Activated CD4-positive, alpha-beta memory T cell treated with anti-CD3 and anti-CD28 coated beads, Interleukin-2, amount 10 ng/mL, durations not matched to agents 7 days and 5 days (primary cell): ENCODE data around the gene MKNK2. TPM values are rescaled to one million over a fixed set of nuclear protein-coding genes. Genes with fewer than 3 reads are reported as not detected.
"Not testable (repeated sequence)": the region's sequence is repeated elsewhere in the genome, so short reads cannot be mapped to it uniquely, and the experiment has no call there.

Source experiments
- CTCF ChIA-PET: fragments of 350-600 bp; sonication (Branson Sonifier 250); formaldehyde crosslinking; loops from one replicate; lab custom pipeline; 2021; ENCODE audit warnings: antibody characterized with exemption, inconsistent platforms; lab: Charles Lee
- POLR2A ChIA-PET: fragments of 350-600 bp; sonication (Branson Sonifier 250); formaldehyde crosslinking; loops from one replicate; lab custom pipeline; 2021; ENCODE audit warnings: antibody characterized with exemption; lab: Charles Lee
- DNase-seq: peaks from one replicate; pipeline ENCODE4 v3.0.0-alpha.2; 2020
- H3K27ac Mint-ChIP-seq: one replicate; pipeline ENCODE4 v1.8.0; 2021; ENCODE audit warnings: mild to moderate bottlenecking, mixed read lengths
- H3K27me3 Mint-ChIP-seq: one replicate; pipeline ENCODE4 v1.8.0; 2021; ENCODE audit warnings: mixed read lengths
- H3K36me3 Mint-ChIP-seq: one replicate; pipeline ENCODE4 v1.8.0; 2021; ENCODE audit warnings: low read depth, mixed read lengths
- H3K4me1 Mint-ChIP-seq: one replicate; pipeline ENCODE4 v1.8.0; 2021; ENCODE audit warnings: mixed read lengths
- H3K4me3 Mint-ChIP-seq: one replicate; pipeline ENCODE4 v1.8.0; 2021; ENCODE audit warnings: mild to moderate bottlenecking, mixed read lengths
- H3K9me3 Mint-ChIP-seq: one replicate; pipeline ENCODE4 v1.8.0; 2021; ENCODE audit warnings: mixed read lengths
- total RNA-seq, 2 experiments: library from RNA; stranded (reverse); gene quantifications; one replicate each; pipeline ENCODE4 v1.2.3, GENCODE V29; 2021

Gene MKNK2
- total RNA-seq, 2 experiments from 2014 or later = 239 to 253 TPM

DNA sequence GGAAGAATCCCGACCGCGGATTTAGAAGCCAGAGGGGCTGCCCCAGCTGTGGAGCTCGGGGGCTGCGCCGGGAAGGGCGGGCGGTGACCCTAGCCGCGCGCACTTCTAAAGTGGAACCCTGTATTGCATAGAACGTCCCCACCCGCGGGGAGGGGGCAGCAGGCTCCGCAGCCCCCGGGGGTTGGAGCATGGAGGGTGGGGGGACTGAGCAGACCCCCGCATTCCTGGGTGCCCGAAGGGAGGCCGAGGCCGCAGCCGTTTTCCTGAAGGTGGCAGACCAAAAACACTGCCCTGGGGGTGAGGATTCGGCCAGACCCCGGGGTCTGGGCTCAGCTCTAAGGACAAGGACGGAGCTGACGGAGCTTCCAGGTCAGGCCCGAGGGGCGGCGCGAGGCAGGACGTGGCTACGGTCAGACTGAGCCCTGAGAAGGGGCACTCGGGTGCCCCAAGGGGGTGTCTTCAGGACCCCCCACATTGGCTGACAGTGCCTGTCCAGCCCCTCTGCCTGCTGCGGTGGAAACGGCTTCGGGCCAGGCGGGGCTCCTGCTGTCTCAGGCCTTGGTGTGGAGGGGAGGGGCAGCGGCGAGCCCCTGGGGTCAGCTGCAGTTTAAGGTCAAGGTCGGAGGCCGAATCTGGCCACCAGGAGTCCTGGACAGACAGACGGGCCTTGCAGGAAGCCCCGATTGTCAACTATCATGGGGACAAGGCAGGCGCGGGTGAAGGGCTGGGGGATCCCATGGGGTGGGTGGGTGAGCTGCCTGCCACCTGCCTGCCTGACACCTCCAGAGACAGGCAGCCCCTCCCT, 12.6 kb downstream of the MKNK2 start:
- Mint-ChIP-seq H3K36me3 (peaks cover 26% of the 10 kb centered on the region), H3K4me1 (peaks cover 34% of the 10 kb centered on the region), H3K27ac (no peak overlapping the region), H3K4me3 (no peak overlapping the region), H3K27me3 (no peaks in the 10 kb centered on the region), H3K9me3 (peaks cover 3% of the 10 kb centered on the region)
- POLR2A ChIA-PET = interaction anchor here (1.4 to 3.9 kb wide), 4 partner anchors 11 to 49 kb away, joined by 3 to 20 read pairs (median 6); partner anchors contain the start of gene MKNK2
- DNase-seq = no peak
- CTCF ChIA-PET = no interaction called here

DNA sequence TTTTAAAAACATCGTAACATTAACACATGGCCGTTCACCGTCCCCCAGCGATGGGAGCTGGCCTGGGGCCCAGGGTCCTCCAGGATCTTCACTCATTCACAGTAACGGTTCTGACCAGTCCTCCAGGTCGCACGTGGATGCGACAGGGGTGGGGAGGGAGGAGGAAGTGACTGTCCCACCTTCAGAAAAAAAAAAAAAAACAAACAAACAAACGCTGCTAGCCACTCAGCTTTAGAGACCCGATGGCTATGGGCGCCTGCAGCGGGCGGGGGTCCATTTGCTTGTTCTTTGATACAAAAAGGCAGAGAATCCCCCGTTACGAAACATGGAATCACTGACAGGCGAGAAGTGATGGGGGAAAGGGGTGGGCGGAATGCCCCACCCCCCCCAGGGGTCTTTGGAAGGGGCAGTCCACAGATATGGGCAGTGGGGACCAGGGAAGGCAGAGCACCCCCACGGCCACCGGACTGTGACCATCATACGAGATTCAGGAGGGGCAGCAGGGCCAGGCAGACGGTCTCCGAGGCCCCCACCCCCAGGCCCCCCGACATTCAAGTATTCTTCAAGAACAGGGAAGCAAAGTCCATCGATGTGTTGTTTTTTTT, 13.3 kb downstream of the MKNK2 start:
- Mint-ChIP-seq H3K36me3 (peaks cover 24% of the 10 kb centered on the region), H3K27me3 (no peaks in the 10 kb centered on the region), H3K9me3 (peaks cover 3% of the 10 kb centered on the region), H3K4me1 (peaks cover 32% of the 10 kb centered on the region), H3K27ac (no peak overlapping the region), H3K4me3 (no peak overlapping the region)
- ChIA-PET POLR2A (interaction anchor here (1.4 to 3.9 kb wide), 3 partner anchors 11 to 50 kb away, joined by 3 to 20 read pairs (median 5); partner anchors contain the start of gene MKNK2), CTCF (no interaction called here)
- DNase-seq = no peak

DNA sequence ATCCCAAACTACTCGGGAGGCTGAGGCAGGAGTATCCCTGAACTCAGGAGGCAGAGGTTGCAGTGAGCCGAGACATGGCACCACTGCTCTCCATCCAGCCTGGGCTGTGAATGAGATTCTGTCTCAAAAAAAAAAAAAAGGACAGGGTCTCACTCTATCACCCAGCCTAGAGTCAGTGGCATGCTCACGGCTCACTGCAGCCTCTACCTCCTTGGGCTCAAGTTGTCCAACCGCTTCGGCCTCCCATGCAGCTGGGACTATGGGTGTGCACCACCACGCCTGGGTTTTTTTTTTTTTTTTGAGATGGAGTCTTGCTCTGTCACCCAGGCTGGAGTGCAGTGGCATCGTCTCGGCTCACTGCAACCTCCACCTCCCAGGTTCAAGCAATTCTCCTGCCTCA, 14.6 kb downstream of the MKNK2 start:
- Mint-ChIP-seq H3K4me1 (peaks cover 38% of the 10 kb centered on the region), H3K36me3 (peaks cover 24% of the 10 kb centered on the region), H3K27ac (no peak overlapping the region), H3K9me3 (peaks cover 3% of the 10 kb centered on the region), H3K27me3 (no peaks in the 10 kb centered on the region), H3K4me3 (no peak overlapping the region)
- POLR2A ChIA-PET = interaction anchor here (1.7 to 1.9 kb wide), 2 partner anchors 15 kb away, joined by 5 to 7 read pairs; partner anchors contain the start of gene MKNK2
- DNase-seq = no peak
- CTCF ChIA-PET = interaction anchor here (2.4 kb wide), 1 partner anchor 17 kb away, joined by 8 read pairs; no protein-coding TSS in a partner anchor

DNA sequence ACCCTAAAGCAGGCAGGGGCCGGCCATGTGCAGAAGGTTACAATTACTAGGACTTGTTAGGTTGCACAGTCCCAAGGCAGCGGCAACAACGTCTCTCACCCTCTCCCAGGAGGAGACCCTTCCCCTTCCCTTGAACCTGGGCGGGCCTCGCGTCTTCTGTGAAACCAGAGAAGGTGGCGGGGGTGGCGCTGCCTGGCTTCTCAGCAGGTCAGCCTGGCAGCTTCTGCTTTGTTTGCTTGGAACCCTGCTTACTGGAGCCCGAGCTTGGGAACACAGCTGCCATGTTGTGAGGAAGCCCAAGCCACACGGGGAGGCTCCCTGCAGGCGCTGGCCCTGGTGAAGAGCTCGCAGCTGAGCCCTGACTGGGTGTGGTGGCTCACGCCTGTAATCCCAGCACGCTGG, 15.5 kb downstream of the MKNK2 start:
- no peak overlapping the region for H3K27ac Mint-ChIP-seq
- peak; percentile 15 for DNase-seq
- peaks cover 19% of the 10 kb centered on the region for H3K36me3 Mint-ChIP-seq
- ChIA-PET CTCF (interaction anchor here (1.3 to 2.4 kb wide), 2 partner anchors 16 to 19 kb away, joined by 3 to 8 read pairs; no protein-coding TSS in a partner anchor), POLR2A (interaction anchor here (1.0 to 1.9 kb wide), 6 partner anchors 8 to 139 kb away, joined by 3 to 7 read pairs (median 3); no protein-coding TSS in a partner anchor)
- H3K27me3 Mint-ChIP-seq = no peaks in the 10 kb centered on the region
- no peak overlapping the region for H3K4me3 Mint-ChIP-seq
- H3K4me1 Mint-ChIP-seq = peaks cover 34% of the 10 kb centered on the region
- H3K9me3 Mint-ChIP-seq = peaks cover 3% of the 10 kb centered on the region

DNA sequence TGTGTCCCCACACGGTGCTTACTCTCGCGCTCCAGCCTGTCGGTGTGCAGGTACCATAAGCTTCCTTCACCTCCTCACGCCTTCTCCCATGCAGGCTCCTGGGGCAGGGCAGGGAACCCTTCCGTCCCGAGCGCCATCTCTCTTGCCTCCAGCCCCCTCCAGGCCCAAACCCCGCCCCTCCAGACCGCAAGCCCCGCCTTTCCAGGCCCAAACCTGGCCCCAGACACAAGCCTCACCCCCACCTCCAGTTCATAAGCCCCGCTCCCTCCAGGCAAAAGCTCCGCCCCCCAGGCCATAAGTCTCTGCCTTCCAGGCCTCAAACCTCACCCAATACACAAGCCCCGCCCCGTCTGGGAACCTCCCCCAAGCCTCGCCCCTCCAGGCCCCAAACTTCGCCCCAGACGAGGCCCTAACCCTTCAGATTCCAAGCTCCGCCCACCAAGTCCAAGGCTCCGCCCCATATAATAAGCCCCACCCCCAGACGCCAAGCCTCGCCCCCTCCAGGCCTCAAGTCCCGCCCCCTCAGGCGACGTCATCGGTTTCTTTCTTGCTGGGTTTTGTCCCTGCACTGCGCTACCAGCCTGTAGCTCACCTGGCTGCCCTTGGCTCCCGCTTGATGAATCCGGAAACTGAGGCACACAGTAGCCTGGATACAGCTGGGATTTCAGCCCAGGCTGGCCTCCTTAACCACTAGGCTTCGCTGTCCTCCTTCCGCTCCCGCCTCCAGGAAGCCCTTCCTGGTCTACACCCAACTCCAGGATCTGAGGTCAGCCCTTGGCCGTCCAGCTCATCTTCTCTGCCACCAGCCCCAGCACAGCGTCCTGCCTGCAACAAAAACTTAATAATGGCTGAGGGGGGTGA, 16.1 kb downstream of the MKNK2 start:
- no peak overlapping the region for H3K4me3 Mint-ChIP-seq
- peaks cover 3% of the 10 kb centered on the region for H3K9me3 Mint-ChIP-seq
- ChIA-PET CTCF (interaction anchor here (0.7 to 2.4 kb wide), 3 partner anchors 16 to 143 kb away, joined by 3 to 8 read pairs (median 3); no protein-coding TSS in a partner anchor), POLR2A (interaction anchor here (0.7 to 1.9 kb wide), 8 partner anchors 9 to 179 kb away, joined by 3 to 7 read pairs (median 3); partner anchors contain the start of gene AP3D1)
- peak; percentile 71 for DNase-seq
- H3K4me1 Mint-ChIP-seq = peaks cover 34% of the 10 kb centered on the region
- no peaks in the 10 kb centered on the region for H3K27me3 Mint-ChIP-seq
- H3K36me3 Mint-ChIP-seq = peaks cover 15% of the 10 kb centered on the region
- H3K27ac Mint-ChIP-seq = no peak overlapping the region

DNA sequence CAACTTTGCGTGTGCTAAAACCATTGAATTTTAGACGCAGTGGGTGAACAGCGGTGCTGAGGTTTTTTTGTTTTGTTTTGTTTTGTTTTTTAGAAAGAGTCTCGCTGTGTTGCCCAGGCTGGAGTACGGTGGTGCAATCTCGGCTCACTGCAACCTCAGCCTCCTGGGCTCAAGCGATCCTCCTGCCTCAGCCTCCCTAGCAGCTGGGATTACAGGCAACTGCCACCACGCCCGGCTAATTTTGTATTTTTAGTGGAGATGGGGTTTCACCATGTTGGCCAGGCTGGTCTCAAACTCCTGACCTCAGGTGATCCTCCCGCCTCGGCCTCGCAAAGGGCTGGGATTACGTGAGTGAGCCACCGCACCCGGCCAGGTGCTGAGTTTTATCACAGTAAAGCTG, 16.8 kb downstream of the MKNK2 start:
- H3K9me3 Mint-ChIP-seq, DNase-seq, H3K4me3 Mint-ChIP-seq, H3K27ac Mint-ChIP-seq, H3K27me3 Mint-ChIP-seq, CTCF ChIA-PET: not testable (repeated sequence)
- Mint-ChIP-seq H3K36me3 (peaks cover 12% of the 10 kb centered on the region), H3K4me1 (peaks cover 34% of the 10 kb centered on the region)
- POLR2A ChIA-PET = interaction anchor here (1.0 to 3.0 kb wide), 5 partner anchors 7 to 137 kb away, joined by 3 to 20 read pairs (median 7); partner anchors contain the start of gene AP3D1

DNA sequence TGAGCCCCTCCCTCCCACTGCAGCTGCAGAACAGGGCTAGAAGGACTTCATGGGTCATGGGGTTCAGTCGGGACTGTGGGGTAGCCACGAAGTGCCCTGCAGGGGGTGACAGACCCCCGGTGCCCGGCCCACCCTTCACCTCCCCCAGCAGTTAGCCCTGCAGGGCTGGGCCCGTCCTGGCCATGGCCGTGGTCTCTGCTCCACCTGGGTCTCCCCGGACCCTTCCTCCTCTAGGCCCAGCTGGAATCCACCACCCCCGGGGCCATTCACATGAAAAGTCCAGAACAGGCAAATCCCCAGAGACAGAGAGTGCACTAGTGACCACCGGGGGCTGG, 17.3 kb downstream of the MKNK2 start:
- Mint-ChIP-seq H3K4me1 (peaks cover 34% of the 10 kb centered on the region), H3K36me3 (peaks cover 7% of the 10 kb centered on the region), H3K27ac (no peak overlapping the region), H3K27me3 (no peaks in the 10 kb centered on the region), H3K4me3 (no peak overlapping the region), H3K9me3 (peaks cover 3% of the 10 kb centered on the region)
- CTCF ChIA-PET = no interaction called here
- no peak for DNase-seq
- POLR2A ChIA-PET = interaction anchor here (1.0 to 3.0 kb wide), 3 partner anchors 8 to 137 kb away, joined by 3 to 20 read pairs (median 5); partner anchors contain the start of gene AP3D1

DNA sequence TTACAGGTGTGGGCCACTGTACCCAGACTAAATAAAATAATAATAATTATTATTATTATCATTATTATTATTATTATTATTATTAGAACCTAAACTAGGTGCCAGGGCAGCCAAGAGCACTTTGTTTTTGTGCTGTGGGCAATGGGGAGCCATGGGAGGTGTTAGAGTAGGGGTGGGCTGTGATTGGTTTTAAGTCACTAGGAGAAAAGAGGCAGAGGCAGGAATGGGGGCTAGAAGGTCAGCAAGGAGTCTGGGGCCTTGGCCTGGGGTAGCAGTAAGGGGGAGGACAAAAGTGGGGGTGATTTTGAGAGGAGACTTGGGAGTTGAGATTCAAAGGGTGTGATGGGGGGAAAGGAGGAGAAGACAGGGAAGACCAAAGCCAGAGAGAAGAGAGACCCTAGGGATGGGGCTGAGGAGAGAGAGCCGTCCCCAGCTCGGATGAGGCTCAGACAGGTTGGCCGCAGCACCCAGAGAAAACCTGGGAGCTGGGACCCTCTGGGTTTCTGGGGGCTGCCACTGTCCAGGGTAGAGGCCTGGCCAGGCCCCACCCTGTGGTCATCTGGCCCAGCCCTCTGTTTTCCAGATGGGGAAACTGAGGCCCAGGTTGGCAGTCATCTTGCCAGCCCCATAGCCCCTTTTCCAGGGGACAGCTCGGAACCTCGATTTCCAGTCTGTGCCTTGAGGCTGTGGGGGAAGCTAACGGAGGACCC, 17.8 kb downstream of the MKNK2 start:
- peaks cover 36% of the 10 kb centered on the region for H3K4me1 Mint-ChIP-seq
- H3K27ac Mint-ChIP-seq = no peak overlapping the region
- ChIA-PET CTCF (no interaction called here), POLR2A (interaction anchor here (1.1 to 3.0 kb wide), 6 partner anchors 8 to 136 kb away, joined by 3 to 20 read pairs (median 6); partner anchors contain the start of gene MKNK2)
- H3K4me3 Mint-ChIP-seq = no peak overlapping the region
- peaks cover 3% of the 10 kb centered on the region for H3K9me3 Mint-ChIP-seq
- peaks cover 6% of the 10 kb centered on the region for H3K36me3 Mint-ChIP-seq
- H3K27me3 Mint-ChIP-seq = no peaks in the 10 kb centered on the region
- DNase-seq = no peak

DNA sequence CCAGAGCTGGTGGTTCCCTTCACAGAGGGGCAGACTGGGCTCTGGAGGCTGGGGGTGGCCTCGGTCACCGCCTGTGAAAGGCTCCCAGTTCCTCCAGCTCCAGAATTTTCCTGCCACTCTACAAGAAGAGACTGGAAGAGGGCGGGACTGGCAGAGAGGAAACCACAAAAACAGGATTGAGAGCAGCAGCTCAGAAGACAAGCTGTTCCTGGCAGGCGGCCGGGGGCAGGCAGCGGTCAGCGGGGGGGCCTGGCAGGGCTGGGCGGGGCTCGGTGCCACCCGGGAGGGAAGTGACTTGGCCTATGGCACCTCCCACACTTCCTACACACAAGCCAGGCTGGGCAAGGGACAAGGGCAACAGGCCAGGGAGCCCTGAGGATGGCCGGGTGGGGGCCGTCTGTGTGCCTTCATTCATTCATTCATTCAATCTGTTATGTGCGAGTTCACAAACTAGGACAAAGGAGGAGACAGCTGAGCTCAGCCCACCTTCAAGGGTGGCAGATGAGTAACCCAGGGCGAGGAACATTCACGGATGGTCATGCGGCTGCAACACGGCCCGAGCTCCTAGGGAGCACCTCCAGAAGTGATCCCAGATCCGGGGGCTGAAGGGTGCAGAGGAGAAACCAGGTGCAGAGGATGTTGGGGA, 18.6 kb downstream of the MKNK2 start:
- Mint-ChIP-seq H3K27me3 (no peaks in the 10 kb centered on the region), H3K4me3 (peak overlapping the region; percentile 69), H3K36me3 (no peaks in the 10 kb centered on the region), H3K9me3 (peaks cover 3% of the 10 kb centered on the region), H3K27ac (peak overlapping the region; percentile 85), H3K4me1 (peaks cover 36% of the 10 kb centered on the region)
- ChIA-PET CTCF (interaction anchor here (0.6 to 0.9 kb wide), 3 partner anchors 13 to 52 kb away, joined by 3 to 4 read pairs (median 4); no protein-coding TSS in a partner anchor), POLR2A (interaction anchor here (0.9 to 3.0 kb wide), 10 partner anchors 9 to 443 kb away, joined by 3 to 20 read pairs (median 6); partner anchors contain the start of genes GADD45B and MKNK2)
- peak; percentile 68 for DNase-seq

DNA sequence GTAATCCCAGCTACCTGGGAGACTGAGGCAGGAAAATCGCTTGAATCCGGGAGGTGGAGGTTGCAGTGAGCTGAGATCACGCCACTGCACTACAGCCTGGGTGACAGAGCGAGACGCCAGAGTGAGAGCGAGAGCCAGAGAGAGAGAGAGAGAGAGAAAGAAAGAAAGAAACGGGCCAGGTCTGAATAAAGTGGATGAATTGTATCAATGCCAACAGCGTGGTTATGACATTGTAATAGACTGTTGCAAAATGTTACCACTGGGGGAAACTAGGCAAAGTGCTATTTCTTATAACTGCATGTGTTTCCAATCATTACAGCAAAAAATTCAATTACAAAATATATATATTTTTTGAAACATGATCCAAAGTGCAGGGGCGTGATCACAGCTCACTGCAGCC, 23.7 kb downstream of the MKNK2 start:
- no peak for DNase-seq
- Mint-ChIP-seq H3K4me1 (peaks cover 12% of the 10 kb centered on the region), H3K9me3 (peaks cover 3% of the 10 kb centered on the region), H3K27ac (no peak overlapping the region), H3K36me3 (peaks cover 3% of the 10 kb centered on the region), H3K27me3 (peaks cover 1% of the 10 kb centered on the region), H3K4me3 (no peak overlapping the region)
- POLR2A ChIA-PET = no interaction called here
- CTCF ChIA-PET = interaction anchor here (0.6 kb wide), 1 partner anchor 23 kb away, joined by 5 read pairs; no protein-coding TSS in a partner anchor

DNA sequence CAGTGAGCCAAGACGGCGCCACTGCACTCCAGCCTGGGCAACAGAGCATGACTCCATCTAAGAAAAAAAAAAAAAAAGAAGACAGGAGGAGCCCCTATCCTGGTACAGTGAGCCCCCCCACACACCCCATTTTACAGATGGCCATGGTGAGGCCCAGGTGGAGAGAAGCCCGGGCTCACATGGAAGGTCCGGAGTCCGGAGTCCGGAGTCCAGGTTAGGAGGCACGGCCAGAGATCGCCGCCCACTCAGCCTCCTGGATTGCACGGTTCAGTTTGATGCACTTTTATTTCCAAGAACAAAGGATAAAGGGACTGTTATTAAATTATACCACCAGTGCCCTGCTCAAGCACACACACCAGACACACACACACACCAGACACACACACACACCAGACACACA, 24.3 kb downstream of the MKNK2 start:
- POLR2A ChIA-PET = interaction anchor here (1.4 kb wide), 1 partner anchor 15 kb away, joined by 3 read pairs; no protein-coding TSS in a partner anchor
- CTCF ChIA-PET = no interaction called here
- H3K4me1 Mint-ChIP-seq = peaks cover 7% of the 10 kb centered on the region
- DNase-seq = no peak
- H3K9me3 Mint-ChIP-seq = peaks cover 3% of the 10 kb centered on the region
- H3K27me3 Mint-ChIP-seq = peaks cover 3% of the 10 kb centered on the region
- H3K36me3 Mint-ChIP-seq = peaks cover 3% of the 10 kb centered on the region
- H3K27ac Mint-ChIP-seq = no peak overlapping the region
- H3K4me3 Mint-ChIP-seq = no peak overlapping the region
